DMS53 (cell line): ENCODE data around the gene FAM236D.
"Not testable (repeated sequence)": the region's sequence is repeated elsewhere in the genome, so short reads cannot be mapped to it uniquely, and the experiment has no call there.

ENCODE experiments used
- DNase-seq: peaks from one replicate; lab custom pipeline; 2025; lab: John Stamatoyannopoulos, UW

The FAM236D gene

GRCh38 chrX:72808110-72808509, at the start of gene FAM236D:
TSS of gene FAM236D (minus strand) at chrX:72808210. CDS start at chrX:72808110, 100 bp downstream.
- DNase-seq: not testable (repeated sequence)

GRCh38 chrX:72837532-72837931, 29.5 kb upstream of the FAM236D start:
- not testable (repeated sequence) for DNase-seq

- DNase-seq: not testable (repeated sequence)
Observed at GRCh38 chrX:72830701-72831100, 22.7 kb upstream of the FAM236D start.

- DNase-seq: not testable (repeated sequence)
Observed at GRCh38 chrX:72790390-72790789, 17.6 kb downstream of the FAM236D start.

- DNase-seq: not testable (repeated sequence)
Observed at GRCh38 chrX:72788142-72788541, 19.9 kb downstream of the FAM236D start.

- DNase-seq: not testable (repeated sequence)
Observed at GRCh38 chrX:72783964-72784363, 24.0 kb downstream of the FAM236D start.

- DNase-seq: not testable (repeated sequence)
Observed at GRCh38 chrX:72783365-72783936, 24.6 kb downstream of the FAM236D start.

- not testable (repeated sequence) for DNase-seq
Observed at GRCh38 chrX:72782560-72782959, 25.4 kb downstream of the FAM236D start, which contains the start of gene FAM236B. TSS of gene FAM236B (minus strand) at chrX:72782660. CDS start at chrX:72782560, 100 bp downstream.

GRCh38 chrX:72778146-72778545, 29.9 kb downstream of the FAM236D start:
- not testable (repeated sequence) for DNase-seq

GRCh38 chrX:72777467-72777790, 30.6 kb downstream of the FAM236D start:
- DNase-seq: not testable (repeated sequence)

- DNase-seq: not testable (repeated sequence)
Observed at GRCh38 chrX:72776653-72777466, 31.1 kb downstream of the FAM236D start, which contains the start of gene DMRTC1B. TSS of gene DMRTC1B (plus strand) at chrX:72776890. CDS start at chrX:72845136, 68,246 bp downstream.

GRCh38 chrX:72760454-72760853, 47.6 kb downstream of the FAM236D start:
- not testable (repeated sequence) for DNase-seq
